ENCODE measurements around the gene FBXO38.

The FBXO38 gene, protein sequence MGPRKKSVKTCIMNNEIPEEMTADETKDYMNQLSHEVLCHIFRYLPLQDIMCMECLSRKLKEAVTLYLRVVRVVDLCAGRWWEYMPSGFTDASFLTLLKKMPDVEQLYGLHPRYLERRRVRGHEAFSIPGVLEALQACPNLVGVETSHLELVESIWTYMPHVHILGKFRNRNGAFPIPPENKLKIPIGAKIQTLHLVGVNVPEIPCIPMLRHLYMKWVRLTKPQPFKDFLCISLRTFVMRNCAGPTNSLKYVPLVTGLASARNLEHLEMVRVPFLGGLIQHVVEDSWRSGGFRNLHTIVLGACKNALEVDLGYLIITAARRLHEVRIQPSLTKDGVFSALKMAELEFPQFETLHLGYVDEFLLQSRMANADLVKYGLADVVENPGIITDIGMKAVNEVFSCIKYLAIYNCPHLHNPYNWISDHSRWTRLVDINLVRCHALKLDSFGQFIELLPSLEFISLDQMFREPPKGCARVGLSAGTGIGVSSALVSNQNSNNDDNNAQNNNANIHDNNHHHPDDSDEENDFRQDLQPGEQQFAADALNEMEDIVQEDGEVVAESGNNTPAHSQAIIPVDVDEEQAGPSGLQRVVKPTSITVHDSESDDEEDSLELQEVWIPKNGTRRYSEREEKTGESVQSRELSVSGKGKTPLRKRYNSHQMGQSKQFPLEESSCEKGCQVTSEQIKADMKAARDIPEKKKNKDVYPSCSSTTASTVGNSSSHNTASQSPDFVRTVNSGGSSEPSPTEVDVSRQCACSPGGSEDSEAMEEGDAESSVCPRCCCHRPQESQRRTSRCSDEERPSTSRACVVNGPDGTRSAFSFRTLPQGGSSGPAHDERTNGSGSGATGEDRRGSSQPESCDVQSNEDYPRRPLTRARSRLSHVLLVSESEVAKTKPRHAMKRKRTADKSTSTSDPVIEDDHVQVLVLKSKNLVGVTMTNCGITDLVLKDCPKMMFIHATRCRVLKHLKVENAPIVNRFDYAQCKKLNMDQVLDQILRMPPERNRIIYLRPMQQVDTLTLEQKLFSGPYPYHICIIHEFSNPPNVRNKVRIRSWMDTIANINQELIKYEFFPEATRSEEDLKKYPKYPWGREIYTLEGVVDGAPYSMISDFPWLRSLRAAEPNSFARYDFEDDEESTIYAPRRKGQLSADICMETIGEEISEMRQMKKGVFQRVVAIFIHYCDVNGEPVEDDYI

DNA sequence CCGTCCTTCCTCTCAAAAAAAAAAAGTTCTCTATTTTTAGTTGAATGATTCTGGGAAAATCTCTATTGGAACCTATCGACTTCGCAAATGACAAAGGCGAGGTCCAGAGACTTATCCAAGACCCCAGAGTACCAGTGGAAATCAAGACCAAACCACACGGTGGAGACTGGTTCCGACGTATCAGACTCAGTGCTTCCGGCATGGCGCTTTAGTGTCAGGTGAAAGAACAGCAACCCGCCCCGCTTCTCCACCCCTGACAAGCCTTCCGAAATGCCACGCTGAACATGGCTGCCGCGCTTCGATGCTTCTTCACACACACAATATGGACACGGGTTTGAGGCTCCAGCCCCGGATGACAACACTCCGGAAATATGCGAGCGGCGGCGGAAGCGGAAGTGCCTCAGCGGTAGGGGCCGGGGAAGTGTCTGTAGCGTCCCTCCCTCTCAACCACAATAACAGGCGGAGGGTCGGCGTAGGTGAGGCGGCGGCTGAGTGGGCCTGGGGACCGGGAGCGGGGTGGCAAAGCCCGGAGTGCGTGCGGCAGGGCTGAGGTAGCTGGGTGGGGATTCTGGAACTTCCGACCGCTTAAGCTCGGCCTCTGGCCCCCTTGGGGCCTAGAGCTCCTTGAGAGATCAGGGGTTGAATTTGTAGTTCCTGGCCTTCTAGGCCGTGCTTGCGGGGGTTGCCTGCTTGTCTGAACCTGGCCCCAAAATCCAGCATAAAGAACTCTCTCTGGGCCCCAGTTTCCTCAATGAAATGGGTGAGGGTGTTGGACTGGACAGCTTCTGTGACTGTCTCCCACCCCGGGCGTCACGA, at the start of gene FBXO38:
TSS of gene FBXO38 (plus strand) at position 395 of the 816 bp plus-strand sequence. CDS start 10,819 bp downstream, outside the sequence.
- DNase-seq (ENCODE audit: low read depth), result peak; percentile 96

DNA sequence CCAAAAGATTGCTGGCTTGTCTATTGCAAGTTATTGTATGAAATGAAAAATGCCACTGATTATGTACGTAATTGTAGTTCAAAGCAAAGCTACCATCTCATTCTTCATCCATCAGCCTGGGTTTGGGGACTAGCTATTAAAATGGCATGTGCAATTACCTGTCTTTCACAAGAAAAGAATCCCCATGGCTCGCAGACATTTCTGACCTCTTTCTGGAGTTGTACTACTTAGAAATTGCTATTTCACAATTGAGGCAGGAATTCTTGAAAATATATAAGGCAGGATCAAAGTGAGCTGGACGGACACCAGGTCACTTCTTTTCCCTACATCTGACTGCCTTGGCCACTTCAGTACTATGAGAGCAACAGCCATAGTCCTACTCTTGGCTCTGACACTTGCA, 48.5 kb upstream of the FBXO38 start, which contains the start of gene SPINK9:
TSS of gene SPINK9 (plus strand) at position 301 of the 400 bp plus-strand sequence. CDS start at position 356, 55 bp downstream.
- no peak for DNase-seq (ENCODE audit: low read depth)

DNA sequence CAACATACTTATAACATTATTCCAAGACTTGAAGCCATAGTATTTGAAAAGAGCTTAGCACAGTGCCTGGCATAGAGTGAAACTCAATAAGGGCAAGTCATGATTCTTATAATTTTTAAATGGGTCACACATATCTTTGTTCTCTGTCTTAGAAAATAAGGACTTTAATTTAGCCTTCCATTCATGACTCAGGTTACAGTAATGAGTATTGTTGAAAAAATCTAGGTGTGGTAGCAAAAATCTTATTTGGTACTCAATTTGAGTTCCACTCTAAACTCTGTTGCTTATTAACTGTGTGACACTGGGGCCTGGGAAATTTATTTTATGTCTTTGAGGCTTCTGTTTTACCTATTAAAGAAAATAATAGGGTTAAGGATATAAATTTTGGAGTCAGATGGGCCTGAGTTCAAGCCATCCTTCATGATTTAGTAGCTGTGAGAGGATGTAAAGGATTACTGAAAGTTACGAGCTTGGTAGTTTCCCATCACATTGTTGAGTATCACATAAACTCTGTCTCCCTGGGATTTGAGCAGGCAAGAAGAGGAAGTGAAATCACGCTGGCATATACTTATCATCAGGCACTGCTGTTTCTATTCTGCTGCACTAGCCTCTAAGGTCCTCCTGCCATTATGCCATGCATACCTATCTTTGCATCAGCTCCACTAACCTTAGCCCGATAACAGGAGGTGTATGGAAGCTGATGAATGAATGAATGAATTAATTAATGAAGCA, 46.9 kb upstream of the FBXO38 start:
- no peak for DNase-seq (ENCODE audit: low read depth)

DNA sequence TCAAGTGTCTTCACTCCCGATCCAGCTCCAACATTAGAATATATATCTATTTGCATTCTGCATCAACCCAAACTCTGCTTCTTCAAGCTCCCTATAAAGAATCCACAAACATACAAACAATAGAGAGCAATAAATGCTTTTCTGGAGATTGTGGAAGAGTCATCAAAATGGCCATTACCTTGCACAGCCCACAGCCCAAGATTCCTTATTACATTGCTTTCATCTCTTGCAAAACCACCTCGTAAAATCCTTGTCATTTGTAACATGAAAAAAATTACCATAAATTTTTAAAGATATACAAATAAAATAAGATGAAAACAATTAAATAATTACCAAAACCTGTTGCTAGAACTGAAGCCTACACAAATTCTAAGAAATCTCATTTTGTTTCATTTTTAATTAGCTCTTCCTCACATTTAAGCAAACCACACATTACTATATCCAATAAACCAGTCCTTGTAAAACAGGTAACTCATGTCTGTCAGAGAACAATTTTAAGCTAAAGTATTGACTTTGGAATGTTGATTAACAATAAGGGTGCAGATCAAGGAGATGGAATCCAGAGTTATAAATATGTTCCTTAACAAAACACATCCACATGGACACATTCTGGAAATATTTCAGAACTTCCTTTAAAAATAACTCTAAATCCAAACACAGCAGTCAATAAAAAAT, 41.2 kb upstream of the FBXO38 start:
- DNase-seq (ENCODE audit: low read depth), result no peak

DNA sequence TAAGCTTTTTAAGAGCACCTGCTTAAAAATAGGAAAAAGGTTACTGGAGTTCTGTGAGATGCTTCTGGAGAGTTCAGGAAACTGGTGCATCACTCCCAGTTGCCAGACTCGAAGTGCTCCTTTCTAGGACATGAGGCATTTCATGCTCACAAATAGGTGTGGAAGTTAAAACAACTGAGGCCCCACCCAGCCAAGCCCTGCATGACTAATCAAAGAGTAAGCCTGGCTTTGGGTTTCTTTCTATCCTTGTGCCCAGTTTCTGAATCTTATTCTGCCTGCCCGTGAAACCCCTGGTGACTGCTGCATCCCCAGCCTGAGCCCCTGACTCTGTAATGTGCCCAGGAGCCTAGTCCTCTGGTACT, 40.7 kb upstream of the FBXO38 start:
- DNase-seq (ENCODE audit: low read depth), result no peak

DNA sequence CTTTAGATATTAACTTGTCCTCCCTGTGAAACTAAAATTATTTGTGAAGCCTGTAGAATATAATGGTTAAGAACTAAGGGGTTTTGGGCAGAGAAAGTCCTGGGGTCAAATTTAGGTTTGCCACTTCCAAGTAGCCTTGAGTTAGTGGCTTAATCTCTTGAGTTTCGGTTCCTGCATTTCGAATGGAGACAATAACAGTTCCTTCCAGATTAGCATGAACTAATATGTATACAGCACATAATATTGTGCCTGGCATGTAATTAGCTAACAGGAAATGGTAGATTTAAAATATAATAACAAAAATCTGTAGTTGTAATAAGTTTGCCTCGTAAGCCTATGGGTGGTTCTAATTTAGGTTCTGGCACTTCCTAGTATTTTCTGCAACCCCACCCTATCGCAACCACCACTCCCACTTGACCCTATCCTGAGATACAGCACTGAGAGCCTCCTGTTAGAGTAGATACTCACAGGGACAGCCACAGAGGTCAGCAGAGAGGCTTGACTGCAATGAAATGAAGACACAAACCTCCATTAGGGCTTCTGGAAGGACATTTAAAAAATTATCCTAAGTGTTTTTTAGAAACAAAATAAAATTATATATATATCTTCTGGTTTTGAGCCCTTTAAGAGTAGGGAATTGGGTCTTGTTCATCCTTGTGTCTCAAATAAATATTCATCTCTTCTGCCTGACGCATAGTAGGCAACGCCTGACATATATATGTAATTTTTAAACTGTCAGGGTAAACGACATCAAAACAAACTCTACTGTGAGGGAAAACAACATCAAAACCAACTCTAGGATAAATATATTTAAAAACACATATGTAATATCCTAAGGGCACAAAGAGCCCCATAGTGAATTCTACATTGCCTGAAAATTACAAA, 39.9 kb upstream of the FBXO38 start:
- DNase-seq (ENCODE audit: low read depth), result no peak

DNA sequence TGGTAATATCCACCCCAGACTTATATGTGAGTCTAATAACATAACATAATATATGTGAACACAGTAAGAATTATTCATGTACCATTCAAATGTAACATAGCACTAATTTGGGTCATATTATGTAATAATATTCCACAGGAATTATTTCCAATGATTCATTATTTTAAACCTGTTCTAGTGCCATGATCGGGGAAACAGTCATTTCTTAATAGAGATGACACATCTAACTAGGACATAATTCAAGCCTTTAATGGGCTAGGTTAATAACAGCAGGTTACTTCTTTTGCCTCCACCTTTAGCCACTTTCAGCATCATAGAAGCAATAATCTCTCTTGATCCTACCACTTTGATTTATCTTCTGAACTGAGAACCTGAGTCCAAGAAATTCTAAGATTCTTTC, 36.1 kb upstream of the FBXO38 start:
- DNase-seq (ENCODE audit: low read depth), result no peak

DNA sequence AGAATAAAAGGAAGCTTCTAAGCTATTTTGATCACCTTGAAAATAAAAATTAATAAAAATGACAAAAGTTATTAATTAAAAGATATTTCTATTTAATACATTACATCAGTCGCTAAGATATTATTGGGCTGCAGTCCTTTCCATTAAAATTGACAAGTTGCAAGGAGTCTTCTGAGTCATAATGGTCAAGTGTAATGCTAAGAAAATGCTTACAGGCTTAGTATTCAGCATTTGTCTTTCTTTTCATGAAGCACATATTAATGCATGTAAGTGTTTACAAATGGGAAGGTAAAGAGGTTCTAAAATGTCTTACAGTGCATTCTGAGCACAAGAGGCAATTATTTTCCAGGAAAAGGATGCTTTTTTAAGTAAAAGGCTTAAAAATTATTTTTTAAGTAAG, 31.1 kb upstream of the FBXO38 start:
- no peak for DNase-seq (ENCODE audit: low read depth)

DNA sequence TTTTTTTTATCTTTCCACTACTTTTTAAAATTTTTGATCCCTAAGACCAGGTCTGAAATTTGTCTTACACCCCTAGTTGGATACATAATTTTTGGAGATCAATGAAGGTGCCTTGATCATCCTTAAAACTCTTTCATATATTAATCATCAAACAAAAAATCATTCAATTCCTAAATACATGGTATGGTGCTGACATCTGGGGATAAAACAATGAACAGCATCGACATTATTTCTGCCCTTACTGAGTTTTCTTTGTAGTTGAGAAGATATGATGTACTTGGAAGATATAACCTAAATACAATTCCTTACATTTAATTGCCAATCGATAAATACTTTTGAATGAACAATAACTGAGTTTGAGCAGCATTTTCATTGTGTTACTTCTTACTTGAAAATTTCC, 30.1 kb upstream of the FBXO38 start:
- DNase-seq (ENCODE audit: low read depth), result no peak

DNA sequence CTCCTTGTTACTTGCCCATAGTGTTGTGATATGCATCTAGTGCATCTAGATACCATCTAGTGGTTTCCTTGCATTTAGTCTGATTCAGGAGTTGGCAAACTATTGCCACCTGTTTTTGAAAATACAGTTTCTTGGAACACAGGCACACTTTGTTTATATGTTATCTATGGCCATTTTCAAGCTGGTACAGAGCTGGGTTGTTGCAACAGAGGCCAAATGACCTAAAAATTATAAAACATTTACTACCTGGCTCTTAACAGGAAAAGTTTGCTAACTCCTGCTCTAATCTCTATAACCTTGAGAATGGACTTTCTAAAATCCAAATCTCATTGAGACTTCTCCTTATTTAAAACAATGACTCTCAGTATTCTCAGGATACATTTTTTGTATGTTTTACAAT, 19.4 kb upstream of the FBXO38 start:
- DNase-seq (ENCODE audit: low read depth), result no peak

DNA sequence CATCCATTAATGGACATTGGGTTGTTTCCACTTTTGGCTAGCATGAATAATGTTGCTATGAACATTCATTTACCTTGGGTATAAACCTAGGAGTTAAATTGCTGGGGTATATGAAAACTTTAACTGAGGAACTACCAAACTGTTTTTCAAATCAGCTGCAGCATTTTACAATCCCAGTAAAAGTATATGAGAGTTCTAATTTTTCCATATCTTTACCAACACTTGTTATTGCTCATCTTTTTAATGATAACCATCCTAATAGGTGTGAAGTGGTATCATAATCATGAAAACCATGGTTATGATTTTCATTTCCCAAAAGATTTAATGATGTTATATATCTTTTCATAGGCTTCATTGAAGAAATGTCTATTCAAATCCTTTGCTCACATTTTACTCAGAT, 15.5 kb upstream of the FBXO38 start:
- DNase-seq (ENCODE audit: low read depth), result no peak

DNA sequence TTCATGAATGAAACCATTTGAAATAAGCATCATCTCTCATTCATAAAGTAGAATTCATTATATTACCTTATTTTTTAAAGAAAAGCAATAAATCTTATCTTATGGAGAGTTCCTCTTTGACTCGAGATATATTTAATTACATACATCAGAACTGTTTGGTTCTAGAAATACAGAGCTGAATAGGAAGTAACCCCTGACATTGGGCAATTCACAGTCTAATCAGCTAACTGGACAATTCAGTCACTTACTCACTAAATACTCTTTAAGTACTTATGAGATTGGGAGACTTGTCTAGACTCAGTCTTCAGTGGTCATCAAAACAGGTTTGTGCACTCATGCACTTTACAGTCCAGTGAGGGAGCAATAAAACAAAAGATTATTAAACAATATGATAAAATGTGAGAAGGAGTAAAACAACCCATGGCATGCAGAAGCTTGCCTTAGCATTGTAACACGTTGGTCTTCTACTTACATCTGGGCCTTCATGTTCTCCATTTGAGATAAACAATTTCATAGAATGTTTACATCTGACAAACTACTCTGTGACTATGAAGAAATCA, 11.5 kb upstream of the FBXO38 start:
- no peak for DNase-seq (ENCODE audit: low read depth)

DNA sequence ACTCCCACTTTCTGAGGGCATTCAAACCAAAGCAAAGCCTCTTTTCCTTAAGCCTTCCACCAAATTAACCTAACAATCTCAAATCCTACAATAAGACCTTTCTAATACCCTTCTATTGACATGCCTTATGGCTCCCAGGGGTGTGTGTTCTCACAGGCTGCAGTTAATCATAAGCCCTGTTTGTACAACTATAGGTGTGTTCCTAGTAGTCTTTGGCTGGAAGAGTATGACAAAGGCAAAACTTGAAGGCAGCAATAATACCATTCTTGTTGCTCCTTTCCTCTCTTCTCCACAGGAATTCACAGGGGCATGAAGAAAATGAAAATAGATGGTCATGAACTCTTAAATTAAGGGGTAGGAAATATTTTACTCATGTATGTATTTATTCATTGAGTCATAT, 10.9 kb upstream of the FBXO38 start:
- DNase-seq (ENCODE audit: low read depth), result no peak

DNA sequence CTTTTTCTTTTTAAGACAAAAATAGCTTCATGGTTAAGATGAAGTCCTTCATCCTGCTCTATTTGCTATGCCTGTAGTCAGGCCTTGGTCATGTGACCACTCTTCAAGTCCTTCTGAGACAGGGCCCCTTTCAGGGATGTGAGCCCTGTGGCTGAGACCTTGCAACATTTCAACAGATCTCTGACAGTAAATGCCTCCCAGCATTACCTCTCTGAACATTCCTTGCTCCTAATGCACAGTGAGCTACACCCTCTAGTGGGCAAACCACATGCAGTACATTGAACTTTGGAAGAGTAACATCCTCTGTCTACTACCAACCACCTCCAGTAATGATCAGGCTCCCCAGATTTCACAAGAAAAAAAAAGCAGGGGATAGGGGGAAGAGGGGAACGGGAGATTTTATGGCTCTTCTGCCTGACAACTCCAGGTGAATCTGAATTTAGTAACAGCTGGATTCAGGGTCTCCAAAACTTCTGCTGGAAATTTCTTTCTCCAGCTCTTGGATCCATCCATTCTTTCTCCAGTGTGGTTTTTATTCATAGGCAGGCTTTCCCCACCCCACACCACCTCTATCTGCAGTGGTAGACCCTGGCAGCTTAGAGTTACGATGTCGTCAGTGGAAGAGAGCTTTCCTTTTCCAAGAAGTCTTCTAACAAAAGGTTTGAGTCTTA, 8.9 kb upstream of the FBXO38 start:
- no peak for DNase-seq (ENCODE audit: low read depth)

DNA sequence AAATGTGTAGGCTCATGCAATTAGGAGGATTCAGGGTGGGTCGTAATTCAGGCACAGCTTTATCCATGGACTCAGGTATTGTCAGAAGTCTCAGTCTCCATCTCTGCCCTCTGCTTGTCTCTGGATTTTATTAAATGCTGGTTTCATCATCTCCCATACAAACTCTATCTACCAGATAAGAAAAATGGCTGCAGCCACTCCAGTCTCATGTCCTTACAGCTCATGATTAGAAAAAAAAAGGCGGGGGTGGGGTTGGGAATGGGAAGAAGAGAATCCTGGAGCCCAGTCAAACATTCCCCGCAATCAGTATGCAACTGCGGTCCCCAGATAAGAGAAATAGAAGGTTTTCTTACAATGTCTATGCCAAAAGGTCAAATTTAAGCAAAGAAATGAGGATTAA, 7.6 kb upstream of the FBXO38 start:
- DNase-seq (ENCODE audit: low read depth), result no peak

DNA sequence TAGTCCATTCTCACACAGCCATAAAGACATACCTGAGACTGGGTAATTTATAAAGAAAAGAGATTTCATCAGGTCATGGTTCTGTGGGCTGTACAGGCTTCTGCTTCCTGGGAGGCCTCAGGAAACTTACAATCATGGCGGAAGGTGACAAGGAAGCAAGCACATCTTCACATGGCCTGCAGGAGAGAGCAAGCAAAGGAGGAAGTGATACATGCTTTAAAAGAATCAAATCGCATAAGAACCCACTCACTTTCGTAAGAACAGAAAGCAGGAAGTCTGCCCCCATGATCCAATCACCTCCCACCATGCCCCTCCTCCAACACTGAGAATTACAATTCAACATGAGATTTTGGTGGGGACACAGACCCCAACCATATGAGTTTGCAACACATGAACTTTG, 5.1 kb upstream of the FBXO38 start:
- DNase-seq (ENCODE audit: low read depth), result no peak

DNA sequence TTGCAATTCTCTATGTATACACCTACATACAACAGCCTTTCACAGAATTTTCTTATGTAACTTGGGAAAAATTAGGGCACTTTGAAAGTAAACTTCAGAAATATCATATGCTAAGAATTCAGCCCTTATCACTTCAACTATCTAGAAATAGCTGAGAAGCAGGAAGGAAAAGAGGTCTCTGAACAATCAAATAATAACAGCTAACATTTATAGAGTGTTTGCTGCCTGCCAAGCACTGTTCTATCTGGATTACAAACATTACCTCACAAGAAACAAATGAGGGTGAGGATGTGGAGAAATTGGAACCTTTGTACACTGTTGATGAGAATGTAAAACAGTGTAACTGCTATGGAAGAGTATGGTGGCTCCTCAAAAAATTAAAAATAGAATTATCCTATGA, 4.4 kb upstream of the FBXO38 start:
- no peak for DNase-seq (ENCODE audit: low read depth)

DNA sequence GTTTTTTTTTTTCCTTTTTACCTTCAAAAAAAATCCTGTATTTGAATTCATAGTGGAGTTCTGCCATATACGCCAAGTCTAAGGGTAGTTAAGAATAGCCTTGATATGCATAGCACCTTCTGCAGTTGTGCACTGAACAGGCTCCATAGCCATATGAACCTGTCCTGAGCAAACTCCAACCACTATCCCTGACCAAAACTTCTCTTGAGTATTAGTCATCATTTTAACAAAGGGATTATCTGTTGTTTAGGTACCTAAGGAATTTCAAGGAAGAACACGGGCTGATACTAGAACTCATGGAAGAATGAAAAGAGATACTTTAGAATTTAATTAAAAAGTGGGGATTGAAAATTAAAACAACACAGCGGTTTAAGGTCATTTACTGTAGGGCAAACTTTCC, 1.9 kb upstream of the FBXO38 start:
- no peak for DNase-seq (ENCODE audit: low read depth)

Data from stimulated activated CD8-positive, alpha-beta memory T cell treated with anti-CD3 and anti-CD28 coated beads, Interleukin-15, amount 100 ng/mL, for 1 hour (primary cell).